HepG2 (cell line): ENCODE results near the gene SLC2A6. TPM values are rescaled to one million over a fixed set of nuclear protein-coding genes. Genes with fewer than 3 reads are reported as not detected.

Experiments
- ATAC-seq: fragments of 200-7000 bp; cut with Tn5 transposase; 3 replicates; pipeline ENCODE4 v1.9.1; 2020; ENCODE audit warnings: mild to moderate bottlenecking, moderate library complexity
- BruUV-seq: library from RNA; stranded (reverse); fragments of 400-500 nt; replicated peaks from 2 replicates; lab custom pipeline; 2021; lab: Mats Ljungman, UMichigan
- CTCF ChIA-PET: fragments of 300-600 bp; formaldehyde crosslinking; extraction: SDS; loops from one replicate; lab custom pipeline; 2021; ENCODE audit warnings: low total read pairs, inconsistent platforms, low intra/inter-chr PET ratio; lab: Yijun Ruan, JAX
- POLR2A ChIA-PET: fragments of 350-600 bp; sonication (Branson Sonifier 250); formaldehyde crosslinking; loops from one replicate; lab custom pipeline; 2020; ENCODE audit warnings: antibody characterized with exemption, inconsistent platforms; lab: Yijun Ruan, JAX
- DNase-seq: peaks from one replicate; pipeline ENCODE4 v3.0.0-alpha.2; 2015; ENCODE audit warnings: low spot score
- FAIRE-seq: peaks from 3 replicates; lab custom pipeline; 2011; peaks lifted over from hg19 to GRCh38; lab: Jason Lieb, UNC
- H2AFZ ChIP-seq: one replicate; pipeline ENCODE4 v1.6.1; 2011; ENCODE audit warnings: low read length, inconsistent platforms
- H3K27ac ChIP-seq: fragments of 300-600 bp; 3 replicates; pipeline ENCODE4 v1.8.0; 2011; ENCODE audit warnings: mixed run types, mild to moderate bottlenecking, mixed read lengths, low read length, inconsistent platforms; ENCODE audit not compliant: insufficient read depth; ENCODE audit errors: extremely low read length
- H3K27me3 ChIP-seq, 2 experiments: fragments of 200-600 bp in 1 of 2; 2 replicates in 1 of 2; 3 replicates in 1 of 2; pipeline versions ENCODE4 v1.6.0 to v1.8.0; 2011; ENCODE audit warnings: low read length in 2 of 2, mild to moderate bottlenecking in 2 of 2, moderate library complexity in 2 of 2, inconsistent platforms in 1 of 2; ENCODE audit not compliant: insufficient read depth in 2 of 2, control insufficient read depth in 1 of 2
- H3K36me3 ChIP-seq, 2 experiments: fragments of 200-600 bp in 1 of 2; replicated peaks in 1 of 2; 2 replicates in 1 of 2; 3 replicates in 1 of 2; pipeline versions ENCODE4 v1.5.1 to v1.8.0; 2011; ENCODE audit warnings: low read length in 2 of 2, inconsistent platforms in 1 of 2; ENCODE audit not compliant: insufficient read depth in 2 of 2, control insufficient read depth in 1 of 2
- H3K4me1 ChIP-seq: 2 replicates; pipeline ENCODE4 v1.5.1; 2012; ENCODE audit warnings: low read length, inconsistent platforms; ENCODE audit not compliant: insufficient read depth
- H3K4me2 ChIP-seq: 2 replicates; pipeline ENCODE4 v1.6.0; 2011; ENCODE audit warnings: low read depth, low read length, inconsistent platforms
- H3K4me3 ChIP-seq, 3 experiments: fragments of 200-600 bp in 1 of 3; sonication (generic), shearing (Covaris generic) in 1 of 3; replicated peaks in 1 of 3; 2 replicates each; pipeline ENCODE4 v1.5.1; 2011 to 2016; ENCODE audit warnings: low read length in 3 of 3, inconsistent platforms in 2 of 3, low read depth in 2 of 3, mild to moderate bottlenecking in 2 of 3, control low read depth in 1 of 3, mixed read lengths in 1 of 3; ENCODE audit not compliant: insufficient read depth in 1 of 3
- H3K79me2 ChIP-seq: one replicate; pipeline ENCODE4 v1.6.1; 2011; ENCODE audit warnings: low read length, inconsistent platforms; ENCODE audit not compliant: insufficient read depth
- H3K9ac ChIP-seq: 2 replicates; pipeline ENCODE4 v1.6.0; 2011; ENCODE audit warnings: mild to moderate bottlenecking, low read depth, low read length, inconsistent platforms; ENCODE audit not compliant: insufficient read depth
- H3K9me3 ChIP-seq: 2 replicates; pipeline ENCODE4 v1.5.1; 2012; ENCODE audit warnings: mild to moderate bottlenecking, low read length
- H4K20me1 ChIP-seq: 2 replicates; pipeline ENCODE4 v1.6.0; 2011; ENCODE audit warnings: inconsistent platforms, mild to moderate bottlenecking, low read length, moderate library complexity; ENCODE audit not compliant: insufficient read depth
- ARID5B ChIP-seq: IDR thresholded peaks from 2 replicates; pipeline ENCODE4 v1.4.0; 2020; ENCODE audit warnings: mild to moderate bottlenecking, missing genetic modification reagents
- CBX2 ChIP-seq, 2 experiments: fragments of 200-600 bp in 1 of 2; sonication (generic); formaldehyde crosslinking in 1 of 2; IDR thresholded peaks; 2 replicates each; pipeline versions ENCODE4 v1.7.0 to v1.8.1; 2018 to 2022; ENCODE audit warnings: low read depth in 2 of 2, low read length in 1 of 2, mild to moderate bottlenecking in 1 of 2, missing genetic modification reagents in 1 of 2
- GABPB1 ChIP-seq: IDR thresholded peaks from 2 replicates; pipeline ENCODE4 v1.6.1; 2016; ENCODE audit warnings: mild to moderate bottlenecking, missing genetic modification reagents, moderate library complexity, missing compliant biosample characterization
- HDAC1 ChIP-seq: sonication (generic); formaldehyde crosslinking; IDR thresholded peaks from 2 replicates; pipeline ENCODE4 v1.5.1; 2020; ENCODE audit warnings: mild to moderate bottlenecking, missing genetic modification reagents
- ZNF354B ChIP-seq: sonication (generic); formaldehyde crosslinking; IDR thresholded peaks from 2 replicates; pipeline ENCODE4 v1.8.0; 2022; ENCODE audit warnings: mild to moderate bottlenecking, missing genetic modification reagents
- ZNF496 ChIP-seq: sonication (generic); formaldehyde crosslinking; IDR thresholded peaks from 2 replicates; pipeline ENCODE4 v1.8.1; 2023; ENCODE audit warnings: mild to moderate bottlenecking, moderate library complexity, missing genetic modification reagents; ENCODE audit not compliant: insufficient replicate concordance
- ZNF687 ChIP-seq: sonication (generic); formaldehyde crosslinking; IDR thresholded peaks from 2 replicates; pipeline ENCODE4 v1.5.1; 2020; ENCODE audit warnings: mild to moderate bottlenecking, missing genetic modification reagents, moderate library complexity
- WGBS: methylation state at CpG from one replicate; pipeline ENCODE4 v1.1.6; 2017; ENCODE audit warnings: low lambda C conversion rate; 5-methylcytosine and 5-hydroxymethylcytosine counted together
- in situ Hi-C: cut with HindIII; loops from 2 replicates; pipeline ENCODE4 v1.10.0; 2017; ENCODE audit warnings: low pct_unique_long_range_greater_than_20kb; ENCODE audit not compliant: extremely low pct_ligation_motif_present
- intact Hi-C: fragments of 100-400 bp; cut with micrococcal nuclease; formaldehyde crosslinking; loops from one replicate; pipeline ENCODE4 v1.10.0; 2022; ENCODE audit not compliant: unreplicated experiment
- polyA plus RNA-seq, 8 experiments: library from polyadenylated mRNA; depleted of rRNA in 3 of 8; stranded (reverse) in 7 of 8; unstranded in 1 of 8; fragments of >200 nt; fragmentation: Illumina TruSeq in 4 of 8; extraction: Trizol in 4 of 8; gene quantifications; 2 replicates each; pipeline versions ENCODE4 v1.2.1 to v1.2.3, GENCODE V29; 2011 to 2016; ENCODE audit warnings: low read depth in 4 of 8, missing spikeins in 1 of 8, mixed read lengths in 1 of 8; ENCODE audit not compliant: insufficient read depth in 1 of 8
- total RNA-seq, 5 experiments: library from RNA; depleted of rRNA; stranded (reverse); fragments of >200 nt; fragmentation: Illumina TruSeq; extraction: Trizol; gene quantifications; 2 replicates each; pipeline ENCODE4 v1.2.3, GENCODE V29; 2016; ENCODE audit warnings: low read depth in 1 of 5

The SLC2A6 gene
- total and polyA plus RNA-seq, 2 of the 13 experiments (the other 11 are each of a cell fraction or from before 2014, with no cell fraction given) = 4.1 to 15.0 TPM

GRCh38 chr9:133527444-133527920, 48.6 kb upstream of the SLC2A6 start (continued):
- TF ChIP-seq ZNF496 (CRISPR knock-in tag) = no peak

- ATAC-seq = no peak
- no TSS peak for BruUV-seq
- in situ Hi-C loops = loop anchor here (25.0 kb wide), 1 partner anchor 210 kb away; the partner anchor contains the start of gene SARDH
- CTCF ChIA-PET = no interaction called here
- intact Hi-C loops = no loop called here
- Histone ChIP-seq H3K4me3 (no peak overlapping the region), H2AFZ (no peak overlapping the region)
- TF ChIP-seq ARID5B = no peak
- no peak for TF ChIP-seq CBX2 (IDR thresholded peaks at IDR 0.05; ENCODE audit: low read depth, low read length)
- TF ChIP-seq CBX2 (CRISPR knock-in tag; IDR thresholded peaks at IDR 0.05; ENCODE audit: low read depth) = no peak
- no peak for TF ChIP-seq ZNF354B (CRISPR knock-in tag)
- 0 out of 2 replicates have a peak, but pooled peaks have one; percentile 9 for TF ChIP-seq ZNF687
- TF ChIP-seq HDAC1 = no peak
- peak; percentile 14; the same call in 1 of the 2 replicates for TF ChIP-seq GABPB1 (CRISPR knock-in tag)
- TF ChIP-seq, all 625 proteins: peak for 2
- Histone ChIP-seq H3K79me2 (no peaks in the 10 kb centered on the region), H4K20me1 (no peaks in the 10 kb centered on the region), H3K27ac (no peak overlapping the region), H3K4me2 (no peak overlapping the region), H3K36me3 (no peaks in the 10 kb centered on the region), H3K9ac (no peak overlapping the region), H3K4me1 (peaks cover 39% of the 10 kb centered on the region), H3K9me3 (no peaks in the 10 kb centered on the region), H3K27me3 (peaks cover 32 to 96% of the 10 kb centered on the region in 2 experiments; a peak in 4 of 5 replicates)
- FAIRE-seq (no peak), DNase-seq (no peak)
- POLR2A ChIA-PET = no interaction called here
- 13% methylated on average over 13 of the region's 21 CpGs for WGBS
Measured at GRCh38 chr9:133526721-133527321, 47.9 kb upstream of the SLC2A6 start.
